Melanocyte of skin (primary cell): ENCODE data around the gene GHRHR. TPM values are rescaled to one million over a fixed set of nuclear protein-coding genes. Genes with fewer than 3 reads are reported as not detected.

Experiments used
- total RNA-seq, 2 donors: library from RNA; depleted of rRNA; stranded (reverse); fragments of >200 nt; gene quantifications; 2 replicates each; pipeline ENCODE4 v1.2.3, GENCODE V29; 2012

Gene GHRHR
- not detected for total RNA-seq

GRCh38 chr7:30963842-30964241, at the start of gene GHRHR:
Gene GHRHR, plus strand, starts transcription at chr7:30963953. Its CDS starts 116 bp downstream, at chr7:30964069.

Other genes with a start within 250 kb of the GHRHR start
- not detected for gene INMT, start 211.8 kb upstream of the GHRHR start, total RNA-seq
- gene MINDY4, start 192.5 kb upstream of the GHRHR start, total RNA-seq = 1 to 10 TPM; 3.1 to 3.3 TPM
- gene AQP1, start 52.1 kb upstream of the GHRHR start, total RNA-seq = under 1 TPM in 1 of 2 donors, not detected in 1; under 0.01 TPM
- gene ADCYAP1R1, start 88.4 kb downstream of the GHRHR start, total RNA-seq = not detected